GM21737 (cell line): ENCODE results near the gene HEXD.
"Not testable (repeated sequence)": the region's sequence is repeated elsewhere in the genome, so short reads cannot be mapped to it uniquely, and the experiment has no call there.

Experiments
- ATAC-seq: cut with Tn5 transposase; IDR thresholded peaks from one replicate; pipeline ENCODE4 v1.9.1; 2021; ENCODE audit warnings: mild to moderate bottlenecking, moderate library complexity; ENCODE audit not compliant: unreplicated experiment

HEXD gene

GRCh38 chr17:82382220-82382932 is 35.8 kb upstream of the HEXD start:
- not testable (repeated sequence) for ATAC-seq

- ATAC-seq: no peak
Observed at GRCh38 chr17:82382933-82383255, 35.3 kb upstream of the HEXD start.

GRCh38 chr17:82383411-82383810 is 34.7 kb upstream of the HEXD start:
- no peak for ATAC-seq

GRCh38 chr17:82384051-82384729 is 34.0 kb upstream of the HEXD start:
- no peak for ATAC-seq

- ATAC-seq: no peak
Observed at GRCh38 chr17:82384730-82385481, 33.2 kb upstream of the HEXD start.

GRCh38 chr17:82385559-82386254 is 32.4 kb upstream of the HEXD start:
- no peak for ATAC-seq

GRCh38 chr17:82386255-82386831 is 31.8 kb upstream of the HEXD start:
- no peak for ATAC-seq

GRCh38 chr17:82386881-82387704 is 31.1 kb upstream of the HEXD start:
- no peak for ATAC-seq

- ATAC-seq: no peak
Observed at GRCh38 chr17:82387705-82388106, 30.4 kb upstream of the HEXD start.

- ATAC-seq: no peak
Observed at GRCh38 chr17:82388223-82388921, 29.8 kb upstream of the HEXD start.

GRCh38 chr17:82388922-82389283 is 29.2 kb upstream of the HEXD start:
- no peak for ATAC-seq

- ATAC-seq: no peak
Observed at GRCh38 chr17:82389379-82389778, 28.8 kb upstream of the HEXD start.

GRCh38 chr17:82390015-82390859 is 27.9 kb upstream of the HEXD start:
- ATAC-seq: no peak

GRCh38 chr17:82390860-82391435 is 27.2 kb upstream of the HEXD start:
- no peak for ATAC-seq

- ATAC-seq: no peak
Observed at GRCh38 chr17:82391496-82392066, 26.6 kb upstream of the HEXD start.

- no peak for ATAC-seq
Observed at GRCh38 chr17:82392209-82392920, 25.8 kb upstream of the HEXD start.

- ATAC-seq: no peak
Observed at GRCh38 chr17:82392941-82393340, 25.2 kb upstream of the HEXD start.
